ENCODE measurements around the gene PSTPIP2.

DNA sequence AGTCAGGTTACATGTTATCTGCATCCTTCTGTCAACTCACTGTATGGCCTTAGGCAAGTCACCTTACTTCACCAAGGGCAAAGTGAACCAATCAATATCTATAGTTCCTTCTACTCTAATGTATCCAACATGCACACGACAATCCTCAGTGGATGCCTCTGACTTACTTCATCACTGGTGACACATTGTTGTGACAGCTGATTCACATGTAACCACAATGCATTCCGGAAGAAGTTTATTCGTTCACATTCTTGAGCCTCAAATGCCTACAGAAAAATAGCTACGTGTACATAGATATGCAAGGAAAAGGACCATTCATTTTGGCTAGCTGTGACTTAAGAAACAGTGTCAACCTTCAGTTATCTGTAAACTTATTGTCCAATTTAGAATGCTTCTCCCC is 78.6 kb downstream of the PSTPIP2 start:
- TF ChIP-seq POLR2AphosphoS5 (IDR thresholded peaks at IDR 0.05; ENCODE audit: low read depth, low read length) (no peak), SIN3A (IDR thresholded peaks at IDR 0.05; ENCODE audit: borderline replicate concordance, insufficient read depth, low read length) (no peak)
- TF ChIP-seq, protein P1, sequence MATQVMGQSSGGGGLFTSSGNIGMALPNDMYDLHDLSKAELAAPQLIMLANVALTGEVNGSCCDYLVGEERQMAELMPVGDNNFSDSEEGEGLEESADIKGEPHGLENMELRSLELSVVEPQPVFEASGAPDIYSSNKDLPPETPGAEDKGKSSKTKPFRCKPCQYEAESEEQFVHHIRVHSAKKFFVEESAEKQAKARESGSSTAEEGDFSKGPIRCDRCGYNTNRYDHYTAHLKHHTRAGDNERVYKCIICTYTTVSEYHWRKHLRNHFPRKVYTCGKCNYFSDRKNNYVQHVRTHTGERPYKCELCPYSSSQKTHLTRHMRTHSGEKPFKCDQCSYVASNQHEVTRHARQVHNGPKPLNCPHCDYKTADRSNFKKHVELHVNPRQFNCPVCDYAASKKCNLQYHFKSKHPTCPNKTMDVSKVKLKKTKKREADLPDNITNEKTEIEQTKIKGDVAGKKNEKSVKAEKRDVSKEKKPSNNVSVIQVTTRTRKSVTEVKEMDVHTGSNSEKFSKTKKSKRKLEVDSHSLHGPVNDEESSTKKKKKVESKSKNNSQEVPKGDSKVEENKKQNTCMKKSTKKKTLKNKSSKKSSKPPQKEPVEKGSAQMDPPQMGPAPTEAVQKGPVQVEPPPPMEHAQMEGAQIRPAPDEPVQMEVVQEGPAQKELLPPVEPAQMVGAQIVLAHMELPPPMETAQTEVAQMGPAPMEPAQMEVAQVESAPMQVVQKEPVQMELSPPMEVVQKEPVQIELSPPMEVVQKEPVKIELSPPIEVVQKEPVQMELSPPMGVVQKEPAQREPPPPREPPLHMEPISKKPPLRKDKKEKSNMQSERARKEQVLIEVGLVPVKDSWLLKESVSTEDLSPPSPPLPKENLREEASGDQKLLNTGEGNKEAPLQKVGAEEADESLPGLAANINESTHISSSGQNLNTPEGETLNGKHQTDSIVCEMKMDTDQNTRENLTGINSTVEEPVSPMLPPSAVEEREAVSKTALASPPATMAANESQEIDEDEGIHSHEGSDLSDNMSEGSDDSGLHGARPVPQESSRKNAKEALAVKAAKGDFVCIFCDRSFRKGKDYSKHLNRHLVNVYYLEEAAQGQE (IDR thresholded peaks at IDR 0.05; ENCODE audit: insufficient read depth in 1 of 2, low read depth in 2 of 2, low read length in 2 of 2) = no peak
